ENCODE data around the gene VSX1.

Gene VSX1

DNA sequence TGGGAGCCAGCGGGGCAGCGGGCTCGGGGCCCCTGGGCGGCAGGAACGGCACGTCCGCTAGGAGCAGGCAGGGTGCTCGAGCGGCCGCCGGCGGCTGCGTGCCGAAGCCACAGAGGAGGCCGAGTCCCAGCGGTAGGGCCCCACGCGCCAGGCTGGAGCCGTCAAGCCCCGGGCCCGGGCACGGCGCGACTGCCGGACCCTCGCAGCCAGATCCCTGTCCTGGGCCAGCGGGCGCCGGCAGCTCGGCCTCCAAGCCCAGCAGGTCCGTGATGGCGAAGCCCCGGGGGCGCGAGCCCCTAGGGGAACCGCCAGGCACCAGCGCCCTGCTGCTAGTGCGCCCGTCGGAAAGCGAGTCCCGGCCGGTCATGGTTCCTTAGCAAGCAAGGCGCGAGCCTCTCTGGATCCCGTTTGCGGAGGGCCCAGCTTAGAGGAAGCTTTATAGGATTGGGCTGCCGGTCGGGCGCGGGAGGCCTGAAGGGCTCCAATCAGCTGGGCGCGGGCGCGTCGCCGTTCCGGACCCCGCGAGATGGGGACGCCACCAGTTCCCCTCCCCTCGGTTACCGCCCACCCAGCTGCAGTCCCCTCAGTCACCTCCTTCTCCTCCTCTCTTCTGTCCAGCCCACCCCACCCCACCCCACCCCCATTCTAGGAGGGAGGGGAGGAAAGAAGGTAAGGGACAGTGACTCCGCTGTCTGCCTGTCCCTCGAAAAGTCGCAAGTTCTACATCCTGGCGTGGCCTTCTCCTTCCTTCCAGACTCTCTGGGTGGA is at the start of gene VSX1:
TSS of gene VSX1 (minus strand) at position 412 of the 768 bp plus-strand sequence. CDS start at position 367, 45 bp downstream.
- no peak for DNase-seq

DNA sequence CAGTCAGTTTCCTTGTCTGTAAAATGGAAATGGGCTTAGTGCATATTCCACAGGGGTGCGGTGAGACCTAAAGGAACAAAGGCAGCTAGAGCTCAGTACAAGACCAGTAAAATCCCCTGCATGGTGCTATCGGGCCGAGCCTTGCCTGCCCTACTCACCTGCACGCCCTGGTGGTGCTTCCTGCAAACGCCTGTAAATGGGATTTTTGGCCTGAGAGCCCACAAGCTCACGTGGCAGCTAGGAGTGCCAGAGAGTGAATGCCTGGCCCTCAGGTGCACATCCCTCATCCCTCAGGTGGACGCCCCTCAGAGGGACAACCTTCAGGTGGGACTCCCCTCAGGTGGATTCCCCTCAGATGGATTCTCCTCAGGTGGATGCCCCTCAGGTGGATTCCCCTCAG is 48.0 kb upstream of the VSX1 start:
- DNase-seq: no peak

DNA sequence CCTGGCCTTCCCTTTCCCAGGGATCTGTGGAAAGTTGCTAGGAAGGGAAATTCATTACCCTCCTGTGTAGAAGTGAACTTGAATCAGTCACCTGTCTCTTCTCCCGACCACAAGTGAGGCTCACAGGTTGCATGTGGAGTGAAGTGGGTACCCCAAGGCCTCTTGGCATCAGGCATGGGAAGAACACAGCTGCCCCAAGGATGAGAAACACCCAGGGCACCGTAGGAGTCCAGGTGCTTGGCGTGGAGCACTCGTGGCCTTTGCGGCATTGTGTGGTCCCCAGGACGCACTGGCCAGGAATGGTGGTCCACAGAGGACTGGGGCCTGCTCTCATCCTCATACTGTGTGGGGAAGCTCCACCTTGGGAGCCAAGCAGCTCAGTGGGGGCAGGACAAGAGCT is 47.5 kb upstream of the VSX1 start:
- no peak for DNase-seq

DNA sequence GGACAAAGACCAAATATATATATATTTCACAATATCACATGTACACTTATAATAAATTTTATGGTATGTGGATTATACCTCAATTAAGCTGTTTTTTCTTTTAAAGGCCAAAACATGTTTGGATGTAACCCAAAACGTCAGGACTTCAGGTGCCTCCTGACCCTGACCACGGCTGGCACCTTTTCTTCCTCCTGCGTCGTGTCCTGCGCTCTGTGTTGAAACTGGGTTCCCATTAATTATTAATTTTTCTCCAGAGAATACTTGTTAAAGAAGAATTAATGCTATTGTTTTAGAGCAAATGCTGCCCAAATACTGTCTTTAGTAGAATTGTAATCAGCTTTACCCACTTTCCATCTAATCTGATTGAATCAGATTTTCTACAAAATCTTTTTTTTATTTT is 46.7 kb upstream of the VSX1 start:
- DNase-seq: no peak

DNA sequence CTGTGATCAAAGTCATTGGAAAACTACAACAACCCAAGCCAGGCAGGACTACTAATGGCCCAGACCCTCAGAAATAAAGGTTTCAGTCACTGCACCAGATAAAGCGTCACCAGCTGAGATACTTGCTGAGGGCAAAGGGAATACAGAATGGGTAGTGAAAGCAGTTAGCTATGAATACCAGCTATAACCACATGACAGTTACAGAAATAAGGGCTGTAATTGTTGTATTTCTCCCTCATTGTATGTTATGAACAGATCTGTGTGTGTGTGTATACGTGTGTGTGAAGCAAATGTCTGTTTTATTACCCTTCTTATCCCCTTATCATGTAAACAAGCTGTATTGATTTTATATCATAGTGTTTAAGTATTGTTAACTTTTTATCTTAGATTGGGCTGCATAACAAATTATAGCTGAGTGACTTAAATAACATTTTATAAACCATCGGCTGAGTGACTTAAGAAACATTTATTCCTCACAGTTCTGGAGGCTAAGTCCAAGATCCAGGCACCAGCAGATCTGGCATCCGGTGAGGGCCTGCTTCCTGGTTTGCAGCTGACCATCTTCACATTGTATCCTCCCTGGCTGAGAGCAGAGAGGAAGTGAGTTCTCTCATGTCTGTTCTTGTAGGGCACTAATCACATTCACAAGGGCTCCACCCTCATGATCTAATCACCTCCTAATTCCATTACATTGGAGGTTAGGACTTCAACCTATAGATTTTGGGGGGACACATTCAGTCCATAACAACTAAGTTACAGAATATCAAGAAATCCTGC is 46.0 kb upstream of the VSX1 start:
- no peak for DNase-seq

DNA sequence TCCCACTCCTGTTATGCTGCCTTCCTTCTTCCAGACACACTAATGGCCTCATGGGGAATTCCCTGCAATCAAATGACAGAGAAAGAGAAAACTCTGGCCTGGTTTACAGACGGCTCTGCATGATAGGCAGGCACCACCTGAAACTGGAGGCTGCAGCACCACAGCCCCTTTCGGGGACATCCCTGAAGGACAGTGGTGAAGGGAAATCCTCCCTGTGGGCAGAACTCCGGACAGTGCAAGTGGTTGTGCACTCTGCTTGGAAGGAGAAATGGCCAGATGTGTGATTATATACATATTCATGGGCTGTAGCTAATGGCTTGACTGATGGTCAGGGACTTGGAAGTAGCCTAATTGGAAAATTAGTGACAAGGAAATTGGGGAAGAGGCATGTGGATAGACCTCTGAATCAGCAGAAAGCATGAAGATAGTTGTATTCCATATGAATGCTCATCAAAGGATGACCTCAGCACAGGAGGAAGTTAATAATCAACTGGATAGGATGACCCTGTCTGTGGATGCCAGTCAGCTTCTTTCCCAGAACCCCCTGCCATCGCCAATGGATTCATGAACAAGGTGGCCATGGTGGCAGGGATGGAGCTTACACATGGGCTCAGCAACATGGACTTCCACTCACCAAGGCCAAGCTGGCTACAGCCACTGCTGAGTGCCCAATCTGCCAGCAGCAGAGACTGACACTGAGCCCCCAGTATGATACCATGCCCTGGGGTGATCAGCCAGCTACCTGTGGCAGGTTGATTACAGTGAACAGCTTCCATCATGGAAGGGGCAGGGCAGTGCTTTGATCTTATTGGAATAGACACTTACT is 44.5 kb upstream of the VSX1 start:
- DNase-seq: no peak

DNA sequence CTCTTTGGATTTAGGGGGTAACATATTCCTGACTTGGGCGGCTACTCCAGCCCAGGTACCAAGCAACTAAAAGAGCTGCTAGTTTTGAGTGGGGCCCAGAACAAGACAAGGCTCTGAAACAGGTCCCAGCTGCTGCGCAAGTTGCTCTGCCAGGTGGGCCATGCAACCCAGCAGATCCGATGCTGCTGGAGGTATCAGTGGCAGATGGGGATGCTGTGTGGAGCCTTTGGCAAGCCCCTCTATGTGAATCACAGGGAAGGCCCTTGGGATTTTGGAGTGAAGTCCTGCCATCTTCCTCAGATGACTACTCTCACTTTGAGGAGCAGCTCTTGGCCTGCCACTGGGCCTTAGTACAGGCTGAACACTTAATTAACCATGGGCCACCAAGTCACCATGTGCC is 43.7 kb upstream of the VSX1 start:
- peak; percentile 71 for DNase-seq

DNA sequence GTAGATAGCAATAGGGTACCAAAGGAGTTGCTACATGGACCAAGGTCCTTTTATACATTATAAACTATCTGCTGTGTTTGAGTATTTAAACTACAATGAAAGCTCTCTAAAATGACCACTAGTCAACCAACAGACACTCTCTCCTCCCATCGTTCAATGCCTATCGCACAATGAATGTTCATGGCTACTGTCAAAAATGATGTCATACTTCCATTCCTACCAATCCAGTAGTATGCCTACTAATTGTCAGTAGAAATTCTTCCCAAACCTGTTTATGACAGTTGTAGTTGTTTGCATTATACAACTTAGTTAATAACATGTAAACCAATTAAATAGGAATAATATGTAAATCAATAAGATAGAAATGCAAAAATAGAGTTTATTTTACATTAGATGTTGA is 39.0 kb upstream of the VSX1 start:
- DNase-seq: no peak

DNA sequence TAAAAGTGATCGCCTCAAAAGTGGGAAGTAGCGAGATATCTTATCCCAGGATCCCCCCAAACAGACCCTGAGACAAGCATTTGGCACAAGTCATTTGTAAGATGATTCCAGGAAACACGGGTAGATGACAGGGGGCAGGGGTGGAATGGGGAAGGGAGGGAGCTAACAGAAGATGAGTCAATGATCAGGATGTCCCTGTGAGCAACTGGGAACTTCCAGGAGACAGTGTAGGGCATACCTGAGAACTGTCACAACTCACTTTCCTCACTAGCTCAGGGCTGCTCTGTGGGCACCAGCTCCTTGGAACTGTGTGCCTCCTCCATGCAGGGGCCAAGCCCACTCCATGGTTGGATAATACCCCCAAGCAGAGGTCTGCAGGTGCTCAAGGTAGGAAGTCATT is 38.5 kb upstream of the VSX1 start:
- no peak for DNase-seq

DNA sequence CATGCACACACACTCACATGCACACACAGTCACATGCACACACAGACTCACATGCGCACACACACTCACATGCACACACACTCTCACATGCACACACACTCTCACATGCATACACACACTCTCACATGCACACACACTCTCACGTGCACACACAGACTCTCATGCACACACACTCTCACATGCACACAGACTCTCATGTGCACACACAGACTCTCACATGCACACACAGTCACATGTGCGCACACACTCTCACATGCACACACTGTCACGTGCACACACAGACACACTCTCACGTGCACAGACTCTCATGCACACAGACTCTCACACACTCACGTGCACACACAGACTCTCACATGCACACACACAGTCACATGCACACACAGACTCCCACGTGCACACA is 36.6 kb upstream of the VSX1 start:
- no peak for DNase-seq

DNA sequence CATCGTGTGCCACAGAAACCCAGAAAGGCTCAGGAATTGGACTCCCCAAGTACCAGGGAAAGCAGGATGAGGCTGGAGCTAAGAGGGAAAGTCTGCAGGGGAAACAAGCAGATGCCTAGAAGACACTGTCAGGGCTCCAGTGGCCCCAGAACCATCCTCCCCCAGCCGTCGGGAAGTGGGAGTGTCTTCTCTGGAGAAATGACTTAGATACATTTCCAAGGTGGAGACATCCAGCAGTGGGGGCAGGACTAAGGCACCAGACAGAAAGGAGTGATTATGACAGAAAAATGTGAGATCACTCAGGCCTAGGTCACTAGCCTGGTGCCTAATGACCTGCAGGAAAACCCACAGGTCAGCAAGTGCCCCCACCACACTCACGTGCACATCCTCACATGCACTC is 36.0 kb upstream of the VSX1 start:
- DNase-seq: no peak

DNA sequence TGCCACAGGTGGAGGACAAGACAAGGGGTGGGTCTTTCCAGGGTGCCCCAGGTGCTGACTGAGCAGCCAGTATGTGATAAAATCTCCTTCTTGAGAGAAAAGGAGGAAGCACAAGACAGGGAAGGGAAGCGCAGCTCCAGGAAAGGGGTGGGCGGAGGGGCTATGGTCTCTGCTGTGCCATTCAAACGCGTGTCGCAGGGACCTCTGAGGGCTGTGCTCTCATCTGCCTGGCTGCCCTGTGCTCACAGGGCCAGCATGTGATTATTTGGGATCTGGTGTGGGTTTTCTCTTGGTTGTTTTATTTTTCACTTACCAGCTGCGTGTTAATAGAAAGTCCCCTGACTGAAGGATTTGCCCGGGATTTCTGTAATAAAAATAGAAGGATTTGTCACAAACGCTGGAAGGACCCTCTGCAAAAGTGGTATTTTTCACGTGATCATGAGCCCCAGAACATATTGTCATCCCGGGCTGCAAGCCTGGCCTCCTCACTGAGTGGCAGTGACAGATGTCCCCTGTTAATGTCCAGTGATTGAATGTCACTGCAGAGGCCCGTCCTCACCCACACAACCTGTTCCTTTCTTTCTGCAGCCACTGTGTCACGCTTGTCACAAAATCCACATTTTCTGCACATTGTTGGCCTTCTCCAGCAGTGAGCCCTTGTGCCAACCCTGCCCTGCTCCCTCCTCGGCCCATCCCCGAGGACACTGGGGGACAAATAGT is 35.0 kb upstream of the VSX1 start:
- DNase-seq: no peak

DNA sequence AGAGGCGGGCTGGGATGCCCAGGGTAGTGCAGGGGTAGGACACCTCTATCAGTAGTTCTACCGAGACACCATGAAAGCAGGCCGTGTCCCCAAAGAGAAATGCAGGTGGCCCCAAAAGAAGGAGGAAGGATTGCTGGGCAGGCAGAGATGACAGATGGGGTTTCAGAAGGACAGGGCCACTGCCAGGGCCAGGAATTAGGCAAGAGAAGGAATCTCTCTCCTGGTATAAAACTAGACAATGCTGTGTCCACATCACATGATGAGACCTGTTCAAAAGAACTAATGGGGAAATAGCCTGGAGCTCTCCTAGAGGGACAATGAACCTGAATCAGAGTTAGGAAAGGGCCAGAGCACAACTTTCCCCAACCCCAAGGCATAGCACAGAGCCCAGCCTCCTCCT is 21.6 kb upstream of the VSX1 start:
- no peak for DNase-seq

DNA sequence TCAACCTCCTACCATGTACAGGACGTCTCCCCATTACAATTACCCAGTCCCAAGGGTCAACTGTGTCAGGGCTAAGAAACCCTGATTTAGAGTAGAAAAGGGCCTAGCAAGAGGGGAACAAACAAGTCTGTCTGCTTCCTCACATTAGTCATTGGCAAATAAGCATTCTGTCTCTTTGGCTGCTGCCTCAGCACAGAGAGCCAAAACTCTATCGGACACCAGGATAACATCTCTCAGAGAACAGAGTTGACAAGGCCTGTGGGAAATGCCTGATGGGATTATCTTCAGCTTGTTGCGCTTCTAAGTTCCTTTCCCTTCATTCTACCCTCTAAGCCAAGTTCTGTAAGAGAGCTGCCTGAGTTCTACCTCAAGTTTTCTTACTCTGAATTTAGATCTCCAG is 19.0 kb upstream of the VSX1 start:
- DNase-seq: no peak

DNA sequence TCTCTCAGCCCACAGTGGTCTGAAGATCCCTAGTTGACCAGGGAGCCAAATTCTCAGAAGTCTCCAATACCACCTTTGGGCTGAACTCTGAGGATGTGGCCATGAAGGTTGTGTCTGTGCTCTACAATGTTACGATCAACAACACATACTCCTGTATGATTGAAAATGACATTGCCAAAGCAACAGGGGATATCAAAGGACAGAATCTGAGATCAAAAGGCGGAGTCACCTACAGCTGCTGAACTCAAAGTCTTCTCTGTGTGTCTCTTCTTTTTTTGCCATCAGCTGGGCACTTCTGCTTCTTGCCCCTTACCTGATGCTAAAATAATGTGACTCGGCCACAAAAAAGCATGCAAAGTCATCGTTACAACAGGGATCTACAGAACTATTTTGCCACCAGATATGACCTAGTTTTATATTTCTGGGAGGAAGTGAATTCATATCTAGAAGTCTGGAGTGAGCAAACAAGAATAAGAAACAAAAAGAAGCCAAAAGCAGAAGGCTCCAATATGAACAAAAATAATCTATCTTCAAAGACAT is 17.7 kb upstream of the VSX1 start:
- DNase-seq: no peak

DNA sequence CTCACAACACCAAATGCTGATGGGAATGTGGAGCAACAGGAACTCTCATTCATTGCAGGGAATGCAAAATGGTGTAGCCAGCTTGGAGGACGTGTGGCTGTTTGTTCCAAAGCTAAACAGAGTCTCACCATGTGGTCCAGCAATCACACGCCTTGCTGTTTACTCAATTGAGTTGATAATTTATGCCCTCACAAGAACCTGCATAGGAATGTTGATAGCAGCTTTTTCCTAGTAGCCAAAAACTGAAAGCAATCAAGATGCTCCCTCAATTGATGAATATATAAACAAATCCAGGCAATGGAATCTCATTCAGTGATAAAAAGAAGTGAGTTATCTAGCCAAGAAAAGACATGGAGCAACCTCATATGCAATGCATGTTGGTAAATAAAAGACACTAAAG is 15.6 kb upstream of the VSX1 start:
- DNase-seq: no peak

DNA sequence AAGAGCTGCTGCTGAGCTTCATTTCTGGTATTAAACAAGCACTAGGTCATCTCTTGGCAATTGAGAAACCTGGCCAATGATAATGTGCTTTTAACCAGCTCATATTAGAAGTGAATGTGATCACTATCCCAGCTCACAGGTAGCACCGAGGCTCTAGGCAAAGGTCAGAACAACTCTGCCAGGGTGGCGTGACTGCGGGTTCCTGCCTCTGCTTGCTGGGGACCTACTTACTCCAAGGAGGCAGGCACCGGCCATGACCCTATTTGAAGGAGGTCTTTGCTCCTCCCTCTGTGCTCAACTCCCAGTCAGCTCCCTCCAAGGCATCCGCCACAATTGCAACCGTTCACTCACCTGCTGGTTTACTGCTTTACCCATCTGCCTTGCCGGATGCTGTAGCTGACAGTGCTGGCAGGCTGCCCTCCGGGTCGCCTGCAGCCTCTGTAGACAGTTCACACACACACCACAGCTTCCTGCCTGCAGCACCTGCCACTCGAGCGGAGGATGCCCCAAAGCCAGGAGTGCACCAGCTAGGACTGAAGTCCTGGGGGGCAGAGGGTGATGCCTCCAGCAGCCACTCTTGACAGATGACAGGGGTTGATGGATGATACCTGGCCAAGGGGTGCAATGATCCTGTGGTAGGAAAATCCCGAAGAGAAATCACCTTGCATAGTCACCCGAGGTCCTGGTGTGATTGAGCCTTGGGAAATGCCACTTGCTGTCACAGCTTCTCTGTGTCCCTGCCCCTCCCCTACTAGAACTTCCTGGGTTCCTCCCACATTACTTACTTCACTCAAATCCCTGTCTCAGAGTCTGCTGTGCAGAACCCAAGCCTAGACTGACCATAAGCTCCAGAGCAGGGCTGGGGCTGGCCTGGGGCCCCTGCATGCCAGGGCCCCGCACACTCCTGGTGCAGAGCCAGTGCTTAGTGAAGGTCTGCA is 8.8 kb upstream of the VSX1 start:
- DNase-seq: peak; percentile 84

DNA sequence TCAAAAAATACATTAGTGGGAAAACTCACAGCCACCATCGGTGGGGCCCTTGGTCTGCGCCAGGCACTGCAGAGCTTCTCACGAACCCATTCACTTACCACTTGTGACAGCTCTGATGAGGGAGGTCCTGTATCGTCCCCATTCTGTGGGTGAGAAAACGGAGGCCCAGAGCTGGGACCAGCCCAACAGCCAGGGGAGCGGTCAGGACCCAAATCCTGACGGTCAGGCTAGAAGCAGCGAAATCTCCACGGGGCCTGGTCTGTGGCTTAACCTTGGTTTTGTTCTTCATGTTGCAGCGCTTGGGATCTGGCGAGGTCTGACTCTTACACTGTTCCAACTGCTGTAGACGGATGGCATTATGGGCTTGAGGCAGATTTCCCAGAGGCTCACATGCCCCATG is 7.7 kb upstream of the VSX1 start:
- no peak for DNase-seq

DNA sequence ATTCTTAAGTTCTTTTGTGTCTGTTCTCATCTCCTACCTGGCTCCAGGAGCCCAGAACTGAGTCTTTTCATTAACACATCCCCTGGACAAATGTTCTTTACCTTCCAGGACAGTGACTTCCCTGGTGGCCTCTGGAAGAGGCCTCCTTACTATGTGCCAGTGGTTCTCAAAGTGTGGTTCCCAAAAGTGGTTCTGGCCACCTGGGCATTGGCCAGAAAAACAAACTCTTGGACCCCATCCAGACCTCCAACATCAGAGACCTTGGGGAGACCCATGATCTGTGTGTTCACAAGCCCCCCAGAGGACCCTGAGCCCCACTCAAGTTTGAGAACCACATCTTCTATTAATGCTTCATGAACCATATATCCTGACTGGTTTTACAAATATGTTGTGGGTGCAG is 7.2 kb upstream of the VSX1 start:
- DNase-seq: no peak

DNA sequence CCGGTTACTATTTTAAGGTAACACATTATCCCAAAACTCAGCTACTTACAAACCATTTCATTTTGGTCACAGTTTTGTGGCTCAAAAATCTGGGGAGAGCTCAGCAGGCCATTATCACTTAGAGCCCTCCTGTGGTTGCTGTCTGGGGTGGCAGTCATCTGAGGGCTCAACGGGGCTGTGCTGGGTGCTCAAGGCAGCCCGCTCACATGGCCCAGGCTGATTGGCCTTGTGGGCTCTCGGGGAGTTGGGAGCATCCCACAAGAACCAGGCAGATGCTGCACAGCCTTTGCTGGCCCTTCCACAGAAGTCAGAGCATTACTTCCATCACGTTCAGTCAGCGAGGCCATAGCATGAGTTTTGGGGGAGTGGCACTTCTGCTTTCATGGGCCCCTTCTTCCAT is 6.3 kb upstream of the VSX1 start:
- no peak for DNase-seq

DNA sequence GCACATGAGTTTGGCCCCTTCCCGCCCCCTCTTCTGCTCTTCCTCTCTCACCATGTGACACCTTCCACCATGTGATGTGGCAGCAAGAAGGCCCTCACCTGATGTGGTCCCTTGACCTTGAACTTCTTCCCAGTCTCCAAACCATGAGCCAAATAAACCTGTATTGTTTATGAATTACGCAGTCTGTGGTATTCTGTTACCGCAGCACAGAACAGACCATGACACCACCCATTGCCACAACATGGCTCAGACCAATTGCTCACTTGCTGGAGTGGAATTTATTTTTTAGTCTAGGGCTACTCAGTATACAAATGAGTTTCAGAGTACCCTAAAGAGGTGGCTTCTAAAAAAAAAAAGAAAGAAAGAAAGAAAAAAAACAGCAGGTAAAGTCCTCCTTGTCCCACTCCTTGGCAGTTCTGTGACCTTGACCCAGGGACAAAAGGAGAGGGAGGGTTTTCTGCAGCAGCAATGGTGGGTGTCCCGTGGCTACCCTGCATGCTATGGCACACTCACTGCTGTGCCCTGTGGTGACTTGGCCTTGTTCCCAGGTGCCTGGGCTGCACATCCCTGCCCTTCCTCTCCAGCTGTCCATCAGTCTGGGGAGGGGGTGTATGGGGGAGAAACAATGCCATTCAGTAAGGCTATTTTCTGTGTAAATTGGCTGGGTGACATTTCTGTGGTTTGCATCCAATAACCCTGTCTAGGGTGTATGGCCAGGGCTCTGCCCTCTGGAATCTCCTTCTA is 5.4 kb upstream of the VSX1 start:
- no peak for DNase-seq

All from NCI-H2171 (cell line).